Fibroblast of gingiva (primary cell): ENCODE results near the gene GAS2L3.
"Not testable (repeated sequence)": the region's sequence is repeated elsewhere in the genome, so short reads cannot be mapped to it uniquely, and the experiment has no call there.

Source experiments
- DNase-seq: peaks from one replicate; pipeline ENCODE4 v3.0.0-alpha.2; 2011; ENCODE audit warnings: low read depth

Gene GAS2L3

DNA sequence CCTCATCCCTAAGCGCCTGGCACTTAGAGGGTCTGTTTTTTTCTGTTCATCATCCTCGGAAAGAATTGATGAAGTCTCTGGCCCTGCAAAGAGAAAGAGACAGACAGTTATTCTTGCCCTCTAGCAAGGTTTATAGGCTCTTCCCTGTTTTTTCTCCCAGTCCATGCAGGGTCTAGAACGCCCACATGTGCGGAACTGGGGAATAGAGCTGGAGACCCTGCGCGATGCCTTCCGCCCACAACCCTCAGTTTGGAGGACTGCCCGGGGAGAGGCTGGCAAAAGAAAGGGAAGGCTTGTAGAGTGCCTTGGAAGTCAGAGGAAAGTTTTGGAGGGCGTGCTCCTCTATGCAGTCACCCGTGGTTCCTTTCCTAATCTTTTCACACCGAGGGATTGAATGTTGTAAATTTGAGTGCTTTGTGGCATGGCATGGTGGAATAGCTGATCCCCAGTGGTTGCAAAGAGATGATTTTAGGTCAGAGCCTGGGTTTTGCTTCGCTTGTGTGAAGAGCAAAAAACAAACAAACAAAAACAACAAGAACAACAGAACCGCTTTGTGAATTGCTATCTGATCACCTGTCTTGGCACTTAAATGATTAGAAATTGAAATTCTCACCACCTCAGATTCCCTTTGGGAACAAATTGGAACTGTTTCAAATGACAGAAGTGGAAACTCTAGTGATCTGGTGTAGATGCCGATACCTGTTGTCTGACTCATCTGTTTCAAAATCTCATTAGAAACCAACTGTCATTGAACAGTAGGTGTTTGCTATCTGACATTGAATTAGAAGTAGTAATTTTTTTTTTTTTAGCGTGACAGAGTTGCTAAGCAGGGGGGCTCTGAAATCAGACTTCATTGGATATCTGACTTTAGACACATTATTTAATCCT is 947 bp downstream of the GAS2L3 start:
- peak; percentile 8 for DNase-seq

DNA sequence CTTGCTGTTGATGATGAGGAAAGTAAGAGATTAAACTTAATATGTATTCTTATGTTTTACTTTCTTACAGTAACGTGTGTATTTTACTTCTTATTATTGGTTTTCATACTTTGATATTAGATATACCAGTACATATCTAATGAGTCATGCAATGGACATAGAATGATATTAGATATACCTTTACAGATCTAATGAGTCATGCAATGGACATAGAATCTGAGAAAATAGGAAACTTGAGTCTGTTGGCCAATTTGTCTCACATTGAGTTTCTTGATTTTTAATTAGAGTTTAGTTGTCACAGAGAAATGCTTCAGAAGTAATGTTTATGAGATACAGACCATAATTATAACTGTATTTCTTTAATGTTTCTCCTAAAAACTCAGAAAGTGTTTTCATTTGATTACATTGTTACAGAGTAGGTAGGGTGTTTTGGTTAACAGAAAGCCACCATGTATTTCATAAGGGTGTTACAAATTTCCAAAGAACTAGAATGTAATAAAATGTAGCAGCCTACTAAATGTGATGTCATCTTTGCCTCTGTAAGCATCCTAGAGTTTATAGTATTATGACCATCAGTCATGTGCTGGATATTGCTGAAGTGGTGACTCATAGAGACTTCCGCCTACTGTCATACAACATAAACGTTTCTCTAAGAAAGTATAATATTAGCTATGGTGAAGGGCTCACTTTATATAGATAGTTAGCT is 3.0 kb downstream of the GAS2L3 start:
- DNase-seq: peak; percentile 80

DNA sequence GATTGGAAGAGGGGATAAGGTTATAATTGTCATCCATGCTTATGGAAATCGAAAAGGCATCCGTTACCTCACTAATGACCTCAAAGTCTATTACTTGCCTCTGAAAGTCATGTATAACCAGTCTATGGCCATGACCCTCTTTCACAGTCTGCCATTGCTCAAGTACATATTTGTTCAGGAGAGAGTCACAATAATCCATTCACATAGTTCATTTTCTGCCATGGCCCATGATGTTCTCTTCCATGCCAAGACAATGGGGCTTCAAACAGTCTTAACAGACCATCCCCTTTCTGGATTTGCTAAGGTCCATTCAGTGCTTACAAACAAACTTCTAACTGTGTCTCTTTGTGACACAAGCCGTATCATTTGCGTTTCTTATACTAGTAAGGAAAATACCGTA is 5.4 kb downstream of the GAS2L3 start:
- no peak for DNase-seq

DNA sequence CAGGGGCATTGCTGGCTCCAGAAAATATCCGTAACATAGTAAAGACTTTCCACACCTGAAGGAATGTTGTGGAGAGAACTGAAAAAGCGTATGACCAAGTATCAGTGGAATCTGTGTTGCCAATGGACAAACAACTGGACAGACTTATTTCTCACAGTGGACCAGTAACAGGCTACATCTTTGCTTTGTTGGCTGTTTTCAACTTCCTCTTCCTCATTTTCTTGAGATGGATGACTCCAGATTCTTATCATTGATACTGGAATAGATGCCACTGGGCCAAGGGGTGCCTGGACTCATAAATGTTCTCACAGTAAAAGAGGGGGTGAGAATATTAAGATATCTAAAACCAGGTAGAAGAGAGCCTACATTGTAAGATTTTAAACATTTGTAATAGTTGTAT is 6.4 kb downstream of the GAS2L3 start:
- no peak for DNase-seq

DNA sequence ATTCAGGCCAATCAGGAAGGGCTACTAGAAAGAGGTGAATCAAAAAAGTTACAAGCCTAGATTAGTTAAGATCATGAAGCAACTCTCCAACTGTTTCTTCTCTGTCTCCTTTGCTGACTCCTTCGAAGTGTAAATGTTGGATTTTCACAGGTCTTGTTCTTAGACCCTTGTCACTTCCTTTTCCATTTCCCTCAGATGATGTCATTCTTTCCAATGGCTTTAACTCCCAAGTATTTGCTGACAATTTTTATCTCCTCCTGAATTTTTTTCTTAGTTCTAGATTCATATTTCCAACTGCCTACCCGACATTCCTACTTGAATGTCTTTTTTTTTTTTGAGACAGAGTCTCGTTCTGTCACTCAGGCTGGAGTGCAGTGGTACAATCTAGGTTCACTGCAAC is 10.8 kb downstream of the GAS2L3 start:
- DNase-seq: no peak

DNA sequence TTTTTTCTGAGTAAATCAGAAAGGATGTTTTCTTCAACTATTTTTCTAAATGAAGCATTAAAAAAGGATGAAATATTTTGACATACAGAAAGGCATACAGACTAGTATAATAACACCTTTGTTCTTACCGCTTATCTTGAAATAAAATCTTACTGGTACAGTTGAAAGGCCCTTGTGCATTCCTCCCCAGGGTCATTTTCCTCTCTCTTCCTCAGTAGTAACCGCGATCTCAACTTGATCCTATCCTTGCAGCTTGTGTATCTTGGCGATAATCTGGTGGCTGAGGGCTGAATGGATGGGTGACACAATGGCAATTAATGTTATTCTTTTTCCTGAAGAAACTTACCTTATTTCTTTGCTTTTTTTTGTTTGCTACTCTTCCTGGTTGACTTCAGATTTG is 18.5 kb downstream of the GAS2L3 start:
- DNase-seq: no peak

DNA sequence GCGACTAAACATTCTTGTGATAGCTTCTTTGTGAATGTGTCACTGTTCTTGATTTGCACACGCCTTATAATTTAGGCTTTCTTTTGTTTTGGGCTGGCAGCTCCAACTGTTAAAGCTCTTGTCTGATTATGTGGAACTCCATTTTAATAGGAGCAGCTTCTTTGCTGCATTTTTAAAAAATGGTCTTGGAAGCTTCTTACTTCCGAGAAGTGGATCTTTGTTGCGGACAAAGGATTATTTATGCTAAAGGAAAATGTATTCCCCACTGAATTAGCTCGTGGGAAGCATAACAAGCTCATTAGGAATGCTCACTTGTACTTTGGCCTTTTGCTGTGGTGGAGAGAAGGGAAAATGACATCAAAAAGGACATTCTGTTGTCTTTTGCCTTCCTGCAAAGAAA is 20.0 kb downstream of the GAS2L3 start:
- peak; percentile 5 for DNase-seq

DNA sequence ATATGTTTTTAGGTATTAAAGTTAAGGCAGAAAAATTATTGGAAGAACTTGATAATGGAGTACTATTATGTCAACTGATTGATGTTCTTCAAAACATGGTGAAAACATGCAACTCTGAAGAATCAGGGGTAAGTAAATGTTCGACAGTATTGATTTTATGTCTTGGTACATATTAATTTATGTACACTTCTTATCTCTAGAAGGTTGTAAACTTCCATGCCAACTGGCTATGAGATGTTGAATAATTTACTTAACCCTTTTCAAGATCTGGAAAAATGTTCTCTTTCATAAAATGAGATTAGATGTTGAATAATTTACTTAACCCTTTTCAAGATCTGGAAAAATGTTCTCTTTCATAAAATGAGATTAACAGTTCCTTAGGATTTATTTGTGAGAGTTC is 28.1 kb downstream of the GAS2L3 start:
- DNase-seq: no peak

DNA sequence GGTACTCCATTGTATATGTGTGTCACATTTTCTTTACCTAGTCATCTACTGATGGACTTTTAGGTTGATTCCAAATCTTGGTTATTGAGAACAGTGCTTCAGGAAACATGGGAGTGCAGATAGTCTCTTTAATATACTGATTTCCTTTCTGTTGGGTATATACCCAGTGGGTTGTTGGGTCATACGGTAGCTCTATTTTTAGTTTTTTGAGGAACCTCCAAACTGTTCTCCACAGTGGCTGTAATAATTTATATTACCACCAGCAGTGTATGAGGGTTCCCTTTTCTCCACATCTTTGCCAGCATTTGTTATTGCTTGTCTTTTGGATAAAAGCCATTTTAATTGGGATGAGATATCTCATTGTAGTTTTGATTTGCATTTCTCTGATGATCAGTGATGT is 29.5 kb downstream of the GAS2L3 start:
- DNase-seq: not testable (repeated sequence)

DNA sequence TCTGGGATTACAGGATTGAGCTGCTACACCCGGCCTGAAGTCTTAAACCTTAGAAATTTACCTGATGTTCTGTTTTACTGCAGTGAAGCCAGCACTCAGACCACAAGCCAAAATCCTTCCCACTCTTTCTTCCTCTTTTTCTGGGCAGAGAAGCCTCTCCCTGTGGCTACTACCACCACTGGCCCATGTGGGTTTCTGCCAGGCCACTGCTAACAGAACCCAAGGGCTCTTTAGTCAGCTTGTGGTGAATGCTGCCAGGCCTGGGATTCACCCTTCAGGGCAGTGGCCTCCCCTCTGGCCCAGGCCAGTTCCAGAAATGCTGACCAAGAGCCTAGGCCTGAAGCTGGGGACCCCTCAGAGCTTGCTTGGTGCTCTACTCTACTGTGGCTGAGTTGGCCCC is 35.3 kb downstream of the GAS2L3 start:
- no peak for DNase-seq

DNA sequence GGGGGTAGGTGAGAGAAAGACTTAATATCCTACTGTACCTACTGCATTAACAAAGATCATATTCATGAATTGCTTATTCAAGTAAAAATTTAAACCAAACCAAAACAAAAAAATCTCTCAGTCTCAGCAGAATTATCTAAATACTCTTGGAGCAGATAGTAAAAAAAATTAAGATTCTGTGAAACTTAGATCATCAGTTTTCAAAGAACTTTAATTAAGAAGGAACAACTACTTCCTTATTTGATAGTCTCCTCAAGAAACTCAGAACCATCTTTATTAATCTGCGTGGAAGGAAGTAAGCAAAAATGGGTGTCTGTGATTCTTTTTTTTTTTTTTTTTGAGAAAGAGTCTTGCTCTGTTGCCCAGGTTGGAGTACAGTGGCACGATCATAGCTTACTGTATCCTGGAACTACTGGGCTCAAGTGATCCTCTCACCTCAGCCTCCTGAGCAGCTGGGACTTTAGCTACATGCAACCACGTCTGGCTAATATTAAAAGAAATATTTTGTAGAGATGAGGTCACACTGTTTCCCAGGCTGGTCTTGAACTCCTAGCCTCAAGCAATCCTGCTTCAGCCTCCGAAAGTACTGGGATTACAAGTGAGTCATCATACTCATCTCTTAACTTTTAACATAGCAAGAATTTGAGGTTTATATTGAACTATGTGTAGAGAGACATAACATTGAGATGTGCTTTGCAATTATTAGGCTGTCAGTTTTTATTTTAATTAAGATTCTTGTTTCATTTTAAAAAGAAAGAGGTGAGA is 37.4 kb downstream of the GAS2L3 start:
- DNase-seq: no peak

DNA sequence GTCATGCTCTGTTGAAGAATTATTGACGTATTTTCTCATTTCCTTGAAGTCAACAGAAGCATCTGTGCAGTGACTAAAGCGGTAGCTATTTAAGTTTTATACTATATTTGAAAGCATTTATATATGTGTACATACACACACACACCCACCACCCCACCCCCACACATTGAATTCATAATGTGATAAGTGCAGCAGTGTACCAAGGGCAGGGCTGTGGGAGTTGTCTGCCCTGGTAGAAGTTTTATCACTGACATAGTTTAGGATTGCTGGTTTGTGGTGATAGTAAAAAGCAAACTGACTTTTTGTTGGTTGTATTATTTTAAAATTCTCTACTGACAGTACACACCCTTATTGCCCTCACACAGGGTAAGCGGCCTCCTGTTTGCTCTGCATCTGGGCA is 39.1 kb downstream of the GAS2L3 start:
- DNase-seq: no peak

DNA sequence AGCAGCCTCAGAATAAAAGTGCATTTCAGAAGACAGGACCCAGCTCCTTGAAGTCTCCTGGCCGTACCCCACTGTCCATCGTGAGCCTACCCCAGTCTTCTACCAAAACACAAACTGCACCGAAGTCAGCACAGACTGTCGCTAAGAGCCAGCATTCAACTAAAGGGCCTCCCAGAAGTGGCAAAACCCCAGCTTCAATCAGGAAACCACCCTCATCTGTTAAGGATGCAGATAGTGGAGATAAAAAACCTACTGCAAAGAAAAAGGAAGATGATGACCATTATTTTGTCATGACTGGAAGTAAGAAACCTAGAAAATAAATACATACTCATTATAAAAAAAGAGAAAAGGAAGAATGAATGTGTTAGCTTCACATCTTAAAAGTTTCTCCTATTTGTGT is 51.1 kb downstream of the GAS2L3 start:
- DNase-seq: no peak

DNA sequence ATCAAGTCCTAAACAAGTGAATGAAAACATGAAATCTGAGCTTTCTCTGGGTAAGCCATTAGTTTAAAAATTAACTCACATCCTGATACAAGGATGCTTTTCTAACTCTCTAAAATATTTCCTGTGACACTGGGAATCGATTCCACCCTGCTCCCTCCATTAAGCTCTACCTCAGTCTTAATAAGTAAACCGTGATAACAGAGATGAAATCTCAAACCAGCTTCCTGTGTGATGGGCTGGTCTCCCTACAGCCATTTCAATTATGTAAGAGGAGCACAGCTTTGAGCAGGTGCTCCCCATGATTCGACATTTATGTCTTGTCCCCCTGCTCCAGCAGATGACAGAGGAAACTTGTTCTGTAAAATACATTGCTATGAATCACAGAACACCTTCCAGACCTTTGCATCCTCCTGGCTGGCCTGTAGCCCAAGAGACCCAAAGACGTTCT is 59.0 kb downstream of the GAS2L3 start:
- DNase-seq: no peak

DNA sequence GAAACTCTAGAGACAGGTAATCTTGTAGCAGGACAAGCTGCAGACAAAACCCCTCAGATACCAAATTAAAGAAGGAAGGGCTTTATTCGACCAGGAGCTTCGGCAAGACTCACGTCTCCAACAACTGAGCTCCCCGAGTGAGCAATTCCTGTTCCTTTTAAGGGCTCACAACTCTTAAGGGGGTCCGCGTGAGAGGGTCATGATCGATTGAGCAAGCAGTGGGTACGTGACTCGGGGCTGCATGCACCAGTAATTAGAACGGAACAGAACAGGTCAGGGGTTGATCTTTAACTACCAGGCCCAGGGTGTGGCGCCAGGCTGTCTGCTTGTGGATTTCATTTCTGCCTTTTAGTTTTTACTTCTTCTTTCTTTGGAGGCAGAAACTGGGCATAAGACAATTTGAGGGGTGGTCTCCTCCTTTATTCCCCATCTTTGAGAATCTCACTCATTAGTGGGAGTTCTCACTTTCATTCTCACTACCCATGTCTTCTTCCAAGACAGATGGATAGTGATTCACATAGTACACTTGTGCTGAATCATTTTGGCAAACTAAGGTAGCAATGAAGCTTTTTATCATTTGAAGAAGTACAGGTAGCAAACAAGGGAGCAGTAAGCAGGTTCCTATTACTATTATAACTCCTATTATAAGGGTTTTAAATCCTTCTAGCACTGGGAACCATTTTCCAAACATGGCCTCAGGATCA is 59.8 kb downstream of the GAS2L3 start:
- DNase-seq: not testable (repeated sequence)

DNA sequence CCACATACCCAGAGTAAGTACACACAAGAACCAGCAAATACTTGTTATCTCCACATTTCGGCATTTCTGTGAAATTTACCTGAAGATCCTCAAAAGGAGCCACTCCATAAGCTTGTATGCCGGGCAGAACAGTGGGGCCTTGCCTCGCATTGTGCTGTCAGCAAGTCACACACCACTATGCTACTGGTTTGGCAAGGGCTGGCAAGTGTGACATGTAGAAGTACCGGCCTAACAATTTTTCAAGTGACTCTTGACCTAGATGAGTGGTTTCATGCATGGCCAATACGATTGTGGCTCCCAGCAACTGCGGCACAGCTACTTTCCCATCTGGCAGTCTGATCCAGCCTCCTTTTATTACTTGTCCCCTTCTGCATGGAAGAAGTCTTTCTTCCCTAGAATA is 69.8 kb downstream of the GAS2L3 start:
- no peak for DNase-seq

DNA sequence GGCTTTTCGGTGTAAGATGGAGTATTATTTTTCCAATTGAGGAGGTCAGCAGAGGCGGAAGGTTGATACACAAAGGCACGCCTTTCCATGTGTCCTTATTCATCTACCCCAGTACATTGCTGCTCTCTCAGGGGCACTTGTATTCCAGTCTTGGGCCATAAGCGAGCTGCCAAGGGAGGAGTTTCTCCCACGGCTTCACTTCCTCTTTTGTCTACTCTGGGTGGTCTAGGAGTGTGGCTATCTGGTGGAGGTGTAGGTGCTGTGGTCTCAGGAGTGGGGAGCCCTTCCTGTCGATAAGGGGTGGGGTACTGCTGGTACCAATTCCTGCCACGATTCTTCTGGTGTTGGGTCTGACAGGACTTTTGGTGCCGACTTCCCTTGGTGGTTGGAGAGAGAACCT is 73.4 kb downstream of the GAS2L3 start:
- no peak for DNase-seq

DNA sequence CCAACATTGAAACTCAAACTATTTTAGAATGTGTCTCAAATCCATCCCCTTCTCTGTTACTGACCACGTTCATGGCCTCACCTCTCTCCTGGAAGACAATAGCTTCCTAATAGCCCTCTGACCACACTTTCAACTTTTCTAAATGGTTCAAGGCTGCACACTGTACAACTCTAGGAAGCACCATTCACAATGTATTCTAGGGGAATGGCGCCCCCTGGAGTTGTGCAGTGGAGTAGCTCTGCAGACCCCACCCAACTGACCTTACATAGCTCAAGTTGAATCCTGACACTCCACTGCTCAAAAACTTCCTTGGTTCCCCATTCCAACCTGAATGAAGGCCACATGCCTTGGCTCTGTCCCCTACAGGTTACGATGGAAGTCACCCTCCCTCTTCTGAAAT is 77.6 kb downstream of the GAS2L3 start:
- DNase-seq: no peak

DNA sequence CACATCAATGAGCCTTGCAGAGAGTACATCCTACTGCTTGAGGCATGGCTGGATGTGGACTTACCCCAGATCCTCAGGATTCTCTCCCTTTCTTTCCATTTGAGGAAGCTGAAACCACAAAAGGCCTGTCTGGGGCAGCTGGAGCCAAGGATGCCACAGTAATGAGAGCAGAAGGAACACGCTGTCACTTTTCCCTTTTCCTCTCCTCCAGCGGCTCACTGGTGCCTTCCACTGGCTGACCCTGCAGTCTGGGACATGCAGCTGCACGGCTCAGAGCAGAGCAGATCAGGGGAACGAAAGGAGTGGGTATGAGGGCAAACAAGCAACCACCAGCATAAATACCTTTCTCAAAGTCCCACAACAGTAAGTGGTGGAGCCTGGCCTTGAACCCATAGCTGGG is 78.2 kb downstream of the GAS2L3 start:
- no peak for DNase-seq

DNA sequence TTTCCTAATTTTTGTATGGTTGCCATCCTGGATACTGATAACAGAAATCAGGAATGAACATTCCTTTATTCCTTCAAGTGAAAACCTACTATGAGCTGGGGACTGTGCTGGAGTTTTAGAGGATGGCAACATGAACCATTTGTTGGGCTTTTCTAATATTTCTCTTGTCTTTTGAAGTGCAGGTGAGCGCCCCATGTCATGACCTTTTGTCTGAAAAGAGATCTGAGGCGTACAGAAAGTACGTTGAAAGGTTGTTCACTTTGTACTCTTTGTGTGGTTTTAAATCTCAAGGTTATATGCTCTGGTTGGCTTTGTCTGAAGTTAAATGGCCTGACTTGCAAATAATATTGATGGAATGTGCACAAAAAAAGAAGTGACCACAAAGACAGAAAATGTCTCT is 79.0 kb downstream of the GAS2L3 start:
- DNase-seq: no peak

DNA sequence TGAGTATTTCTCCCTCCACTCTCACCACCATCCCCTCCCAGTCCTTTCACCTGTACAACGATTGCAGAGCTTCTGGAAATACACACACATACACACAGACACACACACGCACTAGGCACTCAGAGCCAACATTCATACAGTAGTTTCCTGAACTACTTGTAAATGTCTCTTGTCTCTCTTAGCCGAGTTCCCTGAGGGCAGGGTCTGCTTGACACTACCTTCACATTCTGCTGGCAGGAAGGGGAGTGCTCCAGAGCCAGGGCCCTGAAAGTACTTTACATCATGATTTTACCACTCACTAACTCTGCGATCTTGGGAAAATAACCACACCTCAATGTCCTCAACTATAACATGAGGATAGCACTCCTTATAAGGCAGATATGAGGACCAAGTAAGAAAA is 82.7 kb downstream of the GAS2L3 start:
- no peak for DNase-seq

DNA sequence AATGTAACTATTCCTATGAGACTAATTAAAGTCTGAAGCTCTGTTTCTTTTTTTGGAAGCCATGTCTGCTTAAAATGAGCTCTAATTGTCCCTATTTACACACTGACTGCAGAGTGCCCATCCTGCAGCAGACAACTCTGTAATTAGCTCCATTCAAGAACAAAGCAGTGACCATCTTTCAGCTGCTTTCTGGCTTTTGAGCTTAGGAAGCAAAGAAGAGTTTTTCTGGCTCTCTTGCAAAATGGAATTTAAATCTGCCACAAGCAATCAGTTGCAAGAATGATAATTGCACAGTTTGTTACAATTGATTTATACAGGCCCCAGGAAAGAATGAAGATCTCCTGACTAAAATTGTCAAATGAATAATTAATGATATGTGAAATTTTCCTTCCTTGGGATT is 83.4 kb downstream of the GAS2L3 start:
- no peak for DNase-seq
